Activated CD8-positive, alpha-beta memory T cell treated with anti-CD3 and anti-CD28 coated beads, Interleukin-2, amount 50 U/mL, for 1 hour (primary cell): ENCODE data around the gene WFDC5.
"Not testable (repeated sequence)": the region's sequence is repeated elsewhere in the genome, so short reads cannot be mapped to it uniquely, and the experiment has no call there.

ENCODE experiments used
- DNase-seq: peaks from one replicate; pipeline ENCODE4 v3.0.0-alpha.2; 2020; ENCODE audit errors: extremely low read depth

The WFDC5 gene, protein sequence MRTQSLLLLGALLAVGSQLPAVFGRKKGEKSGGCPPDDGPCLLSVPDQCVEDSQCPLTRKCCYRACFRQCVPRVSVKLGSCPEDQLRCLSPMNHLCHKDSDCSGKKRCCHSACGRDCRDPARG

DNA sequence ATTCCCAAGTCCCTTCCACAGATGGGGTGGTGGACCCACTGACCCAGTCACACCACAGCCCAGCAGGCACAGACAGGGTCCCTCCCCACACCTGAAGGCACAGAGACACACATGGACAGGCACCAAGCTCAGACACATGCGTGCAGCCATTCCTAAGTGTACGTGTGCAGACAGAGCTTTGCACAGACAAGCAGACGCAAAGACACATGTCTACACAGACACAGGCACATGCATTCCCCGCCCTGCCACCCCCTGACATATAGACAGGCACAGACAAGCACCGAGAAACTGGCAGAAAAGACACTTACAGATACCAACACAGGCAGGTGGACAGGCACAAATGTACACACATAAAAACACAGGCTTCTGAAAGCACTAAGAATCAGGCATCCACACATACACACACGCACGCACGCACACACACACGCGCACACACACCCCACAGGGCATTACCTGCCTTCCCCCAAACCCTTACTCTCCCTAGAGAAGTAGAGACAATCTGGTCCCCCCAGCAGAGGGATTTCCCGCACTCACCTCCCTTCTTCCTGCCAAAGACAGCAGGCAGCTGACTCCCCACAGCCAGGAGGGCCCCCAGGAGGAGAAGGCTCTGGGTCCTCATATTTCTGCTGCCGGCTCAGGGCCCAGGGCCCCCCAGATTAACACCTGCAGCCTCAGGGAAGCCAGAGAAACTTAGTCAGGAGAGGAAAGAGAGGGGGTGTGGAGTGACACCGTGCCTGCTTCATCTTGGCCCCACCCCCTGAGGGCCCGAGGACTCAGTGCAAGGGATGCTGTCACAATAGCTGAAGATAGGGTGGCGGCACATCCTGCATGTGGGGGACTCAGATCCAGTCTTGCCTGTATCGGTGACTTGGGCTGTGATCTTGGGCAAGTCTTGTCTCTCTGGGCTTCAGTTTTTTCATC is at the start of gene WFDC5:
Gene WFDC5 (minus strand): TSS at position 710 of the 921 bp plus-strand sequence. CDS start 91 bp downstream, at position 619.
- DNase-seq = no peak

DNA sequence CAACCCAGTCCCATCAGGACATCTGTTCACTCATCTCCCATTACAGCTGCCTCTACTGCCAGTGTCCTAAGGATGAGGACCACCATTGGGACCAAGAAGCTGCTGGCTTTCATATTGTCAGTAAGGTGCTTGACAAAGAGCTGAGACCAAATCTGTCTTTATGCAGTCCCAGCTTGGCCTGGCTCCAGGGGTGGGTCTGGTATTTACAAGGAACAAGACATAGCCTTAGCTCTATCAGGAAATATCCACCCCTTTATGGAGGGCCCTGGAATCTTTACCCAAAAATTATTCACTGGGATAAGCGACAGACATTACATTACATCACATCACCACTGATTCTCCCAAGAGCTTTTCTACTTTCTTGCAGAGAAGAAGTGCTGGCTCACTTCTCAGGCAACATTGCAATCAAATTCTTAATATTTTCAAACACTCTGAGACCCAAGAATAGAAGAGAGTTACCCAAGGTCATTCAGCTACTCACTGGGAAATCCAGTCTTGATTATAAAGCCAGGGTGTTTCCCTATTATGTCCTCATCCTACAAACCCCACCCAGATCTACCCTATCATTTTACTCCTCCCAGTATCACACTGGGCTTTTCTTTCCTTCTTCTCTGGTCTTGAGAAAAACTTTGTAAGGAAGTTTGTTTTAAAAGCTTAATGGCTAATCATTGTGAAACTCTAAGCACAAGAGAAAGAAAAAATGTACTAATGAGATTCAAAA is 48.3 kb upstream of the WFDC5 start:
- no peak for DNase-seq

DNA sequence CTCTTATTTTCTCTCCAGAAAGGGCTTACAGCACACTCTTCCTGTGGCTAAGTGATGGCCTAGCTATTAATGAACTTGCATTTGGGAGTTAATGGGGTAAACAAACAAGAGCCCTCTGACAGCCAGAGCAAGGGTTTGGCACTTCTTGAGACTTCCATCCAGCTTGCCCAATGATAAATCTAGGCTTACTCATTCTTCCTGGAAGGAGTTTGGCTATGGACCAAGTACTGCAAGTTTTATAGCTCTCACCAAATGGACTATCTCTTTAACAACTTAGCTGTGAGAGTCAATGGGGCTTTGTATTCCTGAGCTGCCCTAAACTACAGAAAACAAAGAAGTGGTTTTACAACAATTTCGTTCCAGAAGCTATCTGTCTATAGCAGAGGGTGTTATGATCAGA is 43.0 kb upstream of the WFDC5 start:
- DNase-seq = no peak

DNA sequence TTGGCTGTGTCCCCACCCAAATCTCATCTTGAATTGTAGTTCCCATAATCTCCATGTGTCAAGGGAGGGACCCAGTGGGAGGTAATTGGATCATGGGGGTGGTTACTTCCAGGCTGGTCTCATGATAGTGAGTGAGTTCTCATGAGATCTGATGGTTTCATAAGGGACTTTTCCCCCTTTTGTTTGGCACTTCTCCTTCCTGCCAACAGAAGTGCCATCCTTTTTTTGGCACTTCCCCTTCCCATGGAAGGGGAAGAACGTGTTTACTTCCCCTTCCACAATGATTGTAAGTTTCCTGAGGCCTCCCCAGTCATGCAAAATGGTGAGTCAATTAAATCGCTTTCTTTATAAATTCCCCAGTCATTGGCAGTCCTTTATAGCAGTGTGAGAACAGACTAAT is 41.7 kb upstream of the WFDC5 start:
- DNase-seq = no peak

DNA sequence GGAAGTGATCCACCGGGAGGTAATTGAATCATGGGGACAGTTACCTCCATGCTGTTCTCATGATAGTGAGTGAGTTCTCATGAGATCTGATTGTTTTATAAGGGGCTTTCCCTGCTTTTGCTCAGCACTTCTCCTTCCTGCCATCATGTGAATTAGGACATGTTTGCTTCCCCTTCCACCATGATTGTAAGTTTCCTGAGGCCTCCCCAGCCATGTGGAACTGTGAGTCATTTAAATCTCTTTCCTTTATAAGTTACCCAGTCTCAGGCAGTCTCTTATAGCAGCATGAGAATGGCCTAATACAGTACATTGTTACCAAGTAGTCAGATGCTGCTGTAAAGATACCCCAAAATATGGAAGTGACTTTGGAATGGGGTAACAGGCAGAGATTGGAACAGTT is 39.8 kb upstream of the WFDC5 start:
- DNase-seq = not testable (repeated sequence)

DNA sequence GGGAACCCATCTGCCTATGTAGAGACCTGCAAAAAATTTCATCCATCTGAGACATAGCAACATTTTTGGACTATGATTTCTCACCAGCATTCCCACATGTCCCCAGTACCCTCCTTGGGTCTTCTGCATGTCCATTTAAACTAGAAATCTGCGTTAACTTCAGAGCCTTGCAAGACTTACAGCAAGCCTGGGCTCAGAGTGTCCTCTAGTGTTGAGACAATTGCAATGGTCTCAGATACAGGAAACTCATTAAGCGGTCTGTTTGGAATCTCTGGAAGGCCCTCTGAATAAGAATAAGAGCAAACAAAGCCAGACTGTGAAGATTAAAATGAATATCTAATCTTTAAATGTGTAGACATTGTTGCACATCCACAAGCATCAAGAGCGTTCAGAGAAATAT is 39.2 kb upstream of the WFDC5 start:
- no peak for DNase-seq

DNA sequence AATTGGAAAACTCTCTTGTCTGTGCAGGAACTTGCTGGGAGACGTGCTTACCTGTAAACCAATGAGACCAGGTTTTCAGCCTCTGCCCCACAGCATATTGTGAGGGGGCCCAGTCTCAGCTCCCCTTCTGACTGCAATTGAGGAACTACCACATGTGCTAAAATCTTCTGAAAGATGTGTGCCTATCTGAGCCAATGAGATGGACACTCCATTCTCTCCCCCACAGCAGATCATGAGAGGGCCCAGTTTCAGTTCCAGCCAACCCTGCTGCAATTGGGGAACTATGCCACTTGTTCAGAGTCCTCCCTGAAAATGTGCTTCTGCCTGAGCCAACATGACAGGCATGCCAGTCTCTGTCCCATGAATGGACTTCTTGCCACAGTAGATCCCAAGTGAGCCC is 38.8 kb upstream of the WFDC5 start:
- no peak for DNase-seq

DNA sequence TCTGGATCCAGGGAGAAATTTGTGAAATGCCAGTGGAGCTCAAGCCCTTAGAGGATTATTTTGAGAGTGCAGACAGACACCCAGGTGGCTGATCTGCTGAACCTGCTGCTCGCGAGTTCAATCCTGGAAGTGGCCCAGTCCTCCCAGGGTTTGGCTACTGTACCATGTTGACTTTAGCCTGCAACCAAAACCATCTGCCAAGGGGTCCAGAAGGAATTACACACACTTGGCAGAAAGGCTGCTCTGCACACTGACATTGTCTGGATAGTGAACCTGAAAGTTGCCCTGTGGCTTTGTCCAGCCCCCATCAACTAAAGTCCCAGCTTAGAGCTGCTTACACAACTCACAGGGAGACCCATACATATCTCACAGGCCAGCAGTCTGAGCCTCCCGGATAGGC is 38.2 kb upstream of the WFDC5 start:
- DNase-seq = no peak

DNA sequence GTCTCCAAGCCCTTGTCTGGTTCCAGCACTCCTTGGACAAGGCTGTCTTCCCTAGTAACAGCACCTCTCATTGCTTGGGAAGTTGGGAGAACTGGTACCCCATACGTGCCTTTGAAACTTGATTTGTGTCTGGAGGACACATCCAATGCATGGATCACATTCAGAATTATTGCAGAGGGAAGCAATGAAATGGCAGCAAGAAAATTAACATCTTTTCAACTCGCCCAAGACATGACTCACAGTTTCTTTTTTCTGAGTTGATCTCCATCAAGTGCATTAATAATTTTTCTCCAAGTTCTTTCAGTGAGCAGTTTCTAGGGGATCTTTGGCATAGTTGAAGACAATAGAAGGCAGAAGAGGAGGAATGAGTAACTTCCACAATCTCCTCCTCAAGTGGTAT is 37.4 kb upstream of the WFDC5 start:
- DNase-seq = no peak

DNA sequence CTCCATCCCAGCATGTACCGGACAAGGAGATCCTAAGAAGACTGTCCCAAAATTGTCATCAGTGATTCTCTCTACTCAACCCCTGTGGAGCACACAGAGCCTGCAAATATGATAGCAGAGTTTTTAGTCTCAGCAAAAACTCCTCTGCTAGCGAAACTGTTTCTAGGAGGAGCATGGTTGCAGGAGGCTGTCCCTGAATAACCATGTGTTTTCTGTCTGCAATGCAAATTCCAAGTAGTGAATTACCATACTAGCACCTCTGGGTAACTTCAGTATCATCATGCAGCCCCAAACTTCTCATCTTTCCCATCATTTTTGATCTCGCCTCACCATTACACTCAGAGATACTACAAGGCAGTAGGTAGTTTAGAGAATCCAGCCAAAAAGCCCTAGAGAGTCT is 34.1 kb upstream of the WFDC5 start:
- DNase-seq = no peak

DNA sequence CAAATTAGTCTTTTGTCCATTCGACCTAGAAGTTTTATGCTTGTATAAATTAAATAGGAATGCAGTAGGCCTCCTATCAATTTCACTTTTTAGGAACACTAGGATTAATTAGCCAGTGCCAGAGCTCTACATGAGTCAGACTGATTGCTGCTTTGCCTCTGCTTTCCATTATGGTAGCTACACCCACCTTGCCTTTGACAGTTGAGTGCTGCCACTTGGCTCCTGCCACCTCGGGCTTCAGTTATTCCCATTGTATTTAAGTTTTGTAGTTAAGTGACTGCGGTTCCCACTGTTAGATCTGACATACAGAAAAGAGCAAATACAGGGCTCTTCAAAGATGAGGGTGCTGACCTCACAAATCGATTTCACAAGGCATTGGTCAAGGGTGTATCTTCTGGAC is 25.9 kb upstream of the WFDC5 start:
- DNase-seq = no peak

DNA sequence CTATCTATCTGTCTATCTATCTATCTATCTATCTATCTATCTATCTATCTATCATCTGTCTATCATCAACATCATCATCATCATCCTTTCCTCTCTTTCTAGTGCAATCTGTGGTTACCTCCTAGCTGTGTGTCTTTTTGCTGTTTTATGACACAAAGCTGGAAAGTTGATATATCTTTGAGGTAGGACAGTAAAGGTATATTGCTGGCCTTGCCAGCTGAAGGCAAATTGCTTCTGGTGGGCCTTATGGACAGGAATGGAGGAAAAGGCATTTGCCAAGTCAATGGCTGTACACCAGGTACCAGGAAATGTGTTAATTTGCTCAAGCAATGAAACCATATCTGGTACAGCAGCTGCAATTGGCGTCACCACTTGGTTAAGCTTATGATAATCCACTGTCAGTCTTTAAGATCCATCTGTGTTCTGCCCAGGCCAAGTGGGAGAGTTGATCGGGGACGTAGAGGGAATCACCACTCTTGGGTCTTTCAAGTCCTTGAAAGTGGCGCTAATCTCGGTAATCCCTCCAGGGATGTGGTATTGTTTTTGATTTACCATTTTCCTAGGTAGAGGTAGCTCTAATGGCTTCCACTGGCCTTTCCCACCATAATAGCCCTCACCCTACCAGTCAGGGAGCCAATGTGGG is 24.9 kb upstream of the WFDC5 start:
- DNase-seq = not testable (repeated sequence)

DNA sequence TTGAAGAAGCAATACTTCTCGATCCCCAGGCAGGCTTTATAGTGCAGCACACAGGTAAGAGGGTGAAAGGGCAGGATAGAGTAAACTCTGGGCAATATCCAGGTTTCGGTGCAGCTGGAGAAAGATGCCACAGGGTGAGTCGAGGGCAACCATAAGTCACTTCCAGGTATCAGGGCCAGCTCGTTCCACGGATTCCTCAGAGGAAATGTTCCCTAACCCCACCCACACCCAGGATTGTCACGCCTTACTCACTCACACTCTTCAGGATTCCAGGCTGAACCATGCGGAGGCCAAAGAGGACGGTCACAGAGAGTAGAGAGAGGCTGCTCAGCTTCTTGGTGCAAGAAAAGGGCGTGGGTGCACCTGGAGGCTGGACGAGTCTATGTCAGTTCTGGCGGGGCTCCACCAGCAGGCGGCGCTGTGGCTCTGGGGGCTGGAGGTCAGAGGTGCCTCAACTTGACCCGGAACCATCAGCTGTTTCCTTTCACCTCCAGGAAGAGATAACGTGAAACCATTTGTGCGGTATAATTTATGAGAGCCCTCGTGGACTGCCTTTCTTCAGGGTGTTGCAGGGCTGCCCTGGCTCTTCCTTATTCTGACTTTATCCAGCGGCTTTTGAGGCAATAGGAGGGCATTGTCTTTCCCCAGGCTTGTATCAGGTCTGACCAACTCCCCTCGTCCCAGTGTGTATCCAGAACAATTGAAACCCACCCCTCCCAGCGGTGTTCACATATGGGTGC is 23.8 kb upstream of the WFDC5 start:
- DNase-seq = no peak

DNA sequence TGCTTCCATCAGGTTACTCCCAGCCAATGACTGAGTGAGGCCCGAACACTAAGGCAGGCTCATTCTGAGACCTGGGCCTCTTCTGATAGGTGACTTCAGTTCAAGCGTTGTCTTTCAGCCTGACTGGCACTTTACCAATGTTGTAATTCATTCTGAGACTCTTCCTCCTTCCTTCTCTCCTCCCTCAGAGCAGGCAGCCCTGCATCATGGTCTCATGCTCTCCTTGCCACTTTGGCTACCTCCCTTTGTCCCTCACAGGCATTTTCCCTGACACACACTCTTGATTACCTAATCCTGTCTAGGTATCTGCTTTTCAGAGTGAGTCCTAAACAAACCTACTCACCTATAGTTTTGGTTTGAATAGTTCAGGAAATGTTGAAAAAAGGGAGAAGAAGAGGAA is 21.9 kb upstream of the WFDC5 start:
- no peak for DNase-seq

DNA sequence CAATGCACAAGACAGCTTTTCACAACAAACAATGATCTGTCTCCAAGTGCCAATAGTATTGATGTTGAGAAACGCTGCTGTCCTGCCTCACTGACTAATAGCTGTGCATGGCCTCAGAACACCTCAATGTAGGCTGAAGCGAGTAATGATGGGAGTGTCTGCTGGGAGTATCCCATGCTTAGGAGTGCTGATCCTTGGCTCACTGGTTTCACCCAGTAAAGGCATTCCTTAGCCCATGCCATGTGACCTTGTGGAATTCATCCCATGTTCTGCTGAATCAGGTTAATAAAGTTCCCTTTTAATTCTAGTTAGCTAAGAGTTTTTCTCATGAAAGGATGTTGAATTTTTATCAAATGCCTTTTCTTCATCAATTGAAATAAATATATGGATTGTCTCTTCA is 13.1 kb upstream of the WFDC5 start:
- DNase-seq = no peak

DNA sequence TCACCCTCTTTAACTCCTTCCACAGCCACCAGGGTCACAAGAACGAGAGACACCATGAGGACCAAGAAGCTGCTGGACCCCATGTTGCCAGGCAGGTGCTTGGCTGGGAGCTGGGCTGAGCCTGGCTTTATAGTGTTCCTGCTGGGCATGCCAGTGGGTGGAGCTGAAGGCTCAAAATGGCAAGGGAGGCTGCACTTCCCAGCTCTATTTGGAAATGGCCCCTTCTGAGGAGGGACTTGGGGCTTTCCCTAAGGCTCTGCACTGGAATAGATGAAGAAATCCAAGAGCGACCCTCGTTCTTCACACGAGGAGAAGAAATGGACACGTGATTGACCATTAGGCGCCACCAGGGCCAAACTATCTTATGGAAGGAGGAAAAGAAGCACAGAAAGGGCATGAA is 9.4 kb upstream of the WFDC5 start, which contains the start of gene WFDC12:
Gene WFDC12 (minus strand): TSS at position 101 of the 400 bp plus-strand sequence. CDS start 18 bp downstream, at position 83.
- no peak for DNase-seq

DNA sequence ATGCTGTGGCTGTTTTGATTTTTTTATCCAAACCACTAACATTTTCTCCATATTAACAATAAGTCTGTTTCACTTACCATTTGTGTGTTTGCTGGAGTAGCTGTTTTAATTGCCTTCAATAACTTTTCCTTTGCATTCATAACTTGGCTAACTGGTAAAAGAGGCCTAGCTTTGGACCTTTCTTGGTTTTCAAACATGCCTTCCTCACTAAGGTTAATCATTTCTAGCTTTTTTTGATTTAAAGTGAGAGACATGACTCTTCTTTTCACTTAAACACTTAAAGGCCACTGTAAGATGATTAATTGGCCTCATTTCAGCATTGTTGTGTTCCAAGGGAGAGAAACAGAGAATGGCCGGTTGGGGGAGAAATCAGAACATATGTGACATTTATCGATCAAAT is 6.4 kb upstream of the WFDC5 start:
- DNase-seq = no peak

DNA sequence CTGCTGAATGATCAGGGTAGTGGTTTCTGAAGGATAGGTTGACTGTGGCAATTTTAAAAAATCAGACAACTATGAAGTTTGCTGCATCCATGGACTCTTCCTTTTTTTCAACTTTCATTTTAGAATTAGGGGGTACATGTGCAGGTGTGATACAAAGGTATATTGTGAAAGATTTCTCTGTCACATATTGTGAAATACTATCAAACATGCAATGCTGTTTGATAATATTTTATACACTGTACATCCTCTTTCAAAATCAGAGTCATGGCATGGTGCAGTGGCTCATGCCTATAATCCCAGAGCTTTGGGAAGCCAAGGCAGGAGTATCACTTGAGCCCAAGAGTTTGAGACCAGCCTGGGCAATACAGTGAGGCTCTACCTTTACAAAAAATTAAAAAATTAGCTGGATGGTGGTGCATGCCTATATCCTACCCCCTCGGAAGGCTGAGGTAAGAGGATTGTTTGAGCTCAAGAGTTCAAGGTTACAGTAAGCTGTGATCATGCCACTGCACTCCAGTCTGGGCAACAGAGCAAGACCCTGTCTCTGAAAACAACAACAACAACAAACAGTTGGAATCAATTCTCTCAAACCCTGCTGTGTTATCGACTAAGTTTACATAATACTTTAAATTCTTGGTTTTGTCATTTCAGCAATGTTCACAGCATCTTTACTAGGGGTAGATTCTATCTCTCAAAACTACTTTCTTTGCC is 4.7 kb upstream of the WFDC5 start:
- DNase-seq = no peak

DNA sequence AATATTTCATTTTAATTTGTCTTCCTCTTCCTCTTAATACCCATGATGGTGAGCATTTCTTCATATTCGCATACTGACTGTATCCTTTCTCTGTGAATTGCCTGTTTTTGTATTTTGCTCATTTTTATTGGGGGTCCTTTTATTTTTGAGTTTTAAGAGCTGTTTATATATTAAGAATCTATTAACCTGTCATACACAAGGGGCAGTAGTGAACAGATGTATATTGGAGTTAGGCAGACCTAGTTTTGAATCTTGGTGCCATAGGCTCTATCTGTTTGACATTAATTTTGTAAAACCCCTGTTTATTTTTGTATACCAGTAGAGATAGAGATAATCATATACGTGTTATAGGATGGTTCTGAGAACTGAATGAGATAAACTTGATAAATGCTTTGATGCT is 3.1 kb upstream of the WFDC5 start:
- DNase-seq = no peak

DNA sequence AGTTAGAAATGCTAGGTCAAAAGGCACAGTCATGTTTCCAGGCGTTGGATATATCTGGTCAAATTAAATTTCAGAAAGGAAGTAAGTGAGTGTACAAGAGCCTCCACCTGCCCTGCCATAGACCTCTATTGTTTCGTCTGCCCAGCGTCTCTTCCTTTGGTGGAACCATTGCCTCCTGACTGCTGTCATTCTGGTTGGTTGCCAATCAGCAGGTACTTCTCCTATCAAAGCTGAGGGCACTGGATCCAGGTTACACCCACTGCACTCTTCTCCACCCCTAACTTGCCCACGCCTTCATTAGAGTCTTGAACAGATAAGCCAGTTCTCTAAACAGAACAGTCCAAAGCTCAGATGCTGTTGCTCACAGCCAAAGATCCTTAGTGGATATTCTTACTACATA is 2.6 kb upstream of the WFDC5 start:
- DNase-seq = no peak

DNA sequence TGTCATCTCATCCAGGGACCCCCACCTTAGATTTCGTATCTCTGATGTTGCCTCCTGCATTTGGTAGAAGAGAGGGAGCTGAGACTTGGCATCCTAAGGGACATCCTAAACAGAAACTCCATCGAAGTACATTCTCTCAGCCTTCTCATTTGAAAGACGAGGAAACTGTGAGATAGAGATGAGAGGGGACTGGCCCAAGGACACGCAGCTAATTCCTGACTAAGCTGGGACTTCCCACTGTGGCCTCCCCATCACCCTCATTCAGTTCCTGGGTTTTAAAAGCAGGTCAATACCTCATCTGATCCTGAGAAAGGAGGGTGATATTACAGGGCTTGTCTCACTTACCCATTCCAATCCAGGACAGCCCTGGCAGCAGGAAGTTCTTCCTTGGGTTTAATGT is 855 bp upstream of the WFDC5 start:
- no peak for DNase-seq
